Heart left ventricle (tissue), 13 donors: ENCODE data around the gene CCDC60.

Source experiments
- CTCF ChIP-seq, 12 donors: fragments of 200-600 bp; sonication (generic) in 4 of 12; IDR thresholded peaks; one replicate each; pipeline versions ENCODE4 v1.5.0 to v1.8.0; 2018 to 2022; ENCODE audit warnings: antibody characterized with exemption in 12 of 12, mild to moderate bottlenecking in 5 of 12
- POLR2A ChIP-seq, 2 donors: fragments of 450-650 bp; IDR thresholded peaks; one replicate each; pipeline ENCODE4 v1.6.1; 2017; ENCODE audit warnings: antibody characterized with exemption in 2 of 2, mild to moderate bottlenecking in 2 of 2, moderate library complexity in 2 of 2
- donor health status: ischemic (EF 13 %, LVEDD 7.1; RV severe dilation, severe dysfunction).
- donor health status: DM: no; HTN: yes; CAD: no.
- donor health status: DM: no; HTN: no; CAD: no.
- donor health status: ischemic (EF 25% LVEDD 6.9; RV normal size, moderate dysfunction).
- donor health status: ischemic (EF 25% LVEDD 5.7; RV mildly dilated, moderate dysfunction).
- donor health status: ischemic (EF 35%, LVEDD 5.7; RV mildly dilated, moderate dysfunction).
- donor health status: nonischemic (EF 11% LVEDD 7.7; RV severe dilation, severe dysfunction).
- donor health status: DM: yes; HTN: yes; CAD: no.
- donor health status: PGD.
- donor health status: ischemic (EF 29% LVEDD 5.4; RV normal size, mild dysfunction).
- donor health status: nonischemic (EF 23%, LVEDD 6.1; RV moderate dilation, normal function).

- TF ChIP-seq CTCF (IDR thresholded peaks at IDR 0.05) (no peak), POLR2A (IDR thresholded peaks at IDR 0.05) (no peak)
Observed at GRCh38 chr12:119312904-119313303, 21.6 kb upstream of the CCDC60 start.
